HG03060 (cell line): ENCODE results near the gene C13orf46.

Experiments
- ATAC-seq: cut with Tn5 transposase; IDR thresholded peaks from one replicate; pipeline ENCODE4 v1.9.1; 2021; ENCODE audit warnings: low read depth, moderate number of reproducible peaks; ENCODE audit not compliant: unreplicated experiment

C13orf46 gene

GRCh38 chr13:114010401-114011101 is 36.7 kb upstream of the C13orf46 start:
- no peak for ATAC-seq

- ATAC-seq = no peak
Observed at GRCh38 chr13:114009590-114010400, 35.9 kb upstream of the C13orf46 start.

DNA sequence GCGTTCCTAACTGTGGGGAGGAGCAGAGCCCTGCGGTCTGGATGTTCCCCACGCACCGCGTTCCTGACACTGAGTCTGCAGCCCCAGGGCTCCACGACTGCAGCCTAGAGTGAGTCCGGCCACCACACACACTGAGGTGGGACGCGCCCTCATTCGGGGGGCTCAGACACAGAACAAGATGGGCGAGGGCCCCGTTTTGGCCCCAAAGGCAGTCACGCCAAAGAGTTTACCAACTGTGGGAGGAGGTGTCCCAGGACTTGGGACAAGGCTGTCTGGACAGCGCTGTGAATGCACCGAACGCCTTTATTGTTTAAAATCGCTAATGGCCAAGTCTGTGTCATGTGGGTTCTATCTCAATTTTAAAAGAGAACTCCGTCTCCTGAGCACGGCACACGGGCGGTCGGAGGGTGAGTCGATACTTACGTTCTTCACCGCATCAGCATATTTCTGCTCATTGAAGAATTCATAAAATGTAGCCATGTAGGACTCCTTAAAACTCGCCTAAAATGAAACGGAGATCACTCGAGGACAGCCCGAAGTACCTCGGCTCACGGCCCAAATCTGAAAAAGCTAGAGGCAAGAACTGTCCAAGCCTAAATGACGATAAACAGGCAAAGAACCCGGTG is 35.2 kb upstream of the C13orf46 start:
- no peak for ATAC-seq

DNA sequence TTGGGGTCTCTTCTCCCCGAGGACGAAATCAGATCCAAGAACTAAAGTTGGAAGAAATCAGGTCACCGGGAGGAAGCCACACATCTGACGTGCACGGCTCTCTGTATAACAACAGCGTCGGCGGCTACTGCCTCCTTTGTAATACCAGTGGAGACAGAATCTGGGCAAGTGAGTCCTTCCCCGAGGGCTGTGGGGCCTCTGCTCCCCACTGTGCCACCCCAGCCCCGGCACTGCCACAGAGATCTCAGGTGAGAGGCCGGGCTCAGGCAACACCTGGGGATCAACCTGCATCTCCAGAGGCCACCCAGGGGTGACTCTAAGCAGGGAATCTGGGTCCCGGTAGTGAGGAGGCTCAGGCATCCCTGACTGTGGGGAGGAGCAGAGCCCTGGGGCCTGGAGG is 33.7 kb upstream of the C13orf46 start:
- no peak for ATAC-seq

- ATAC-seq = no peak
Observed at GRCh38 chr13:114005206-114005724, 31.4 kb upstream of the C13orf46 start.

GRCh38 chr13:114004420-114005205 is 30.7 kb upstream of the C13orf46 start:
- no peak for ATAC-seq

- no peak for ATAC-seq
Observed at GRCh38 chr13:114002771-114003321, 29.0 kb upstream of the C13orf46 start.

- ATAC-seq = no peak
Observed at GRCh38 chr13:114002009-114002544, 28.2 kb upstream of the C13orf46 start.

DNA sequence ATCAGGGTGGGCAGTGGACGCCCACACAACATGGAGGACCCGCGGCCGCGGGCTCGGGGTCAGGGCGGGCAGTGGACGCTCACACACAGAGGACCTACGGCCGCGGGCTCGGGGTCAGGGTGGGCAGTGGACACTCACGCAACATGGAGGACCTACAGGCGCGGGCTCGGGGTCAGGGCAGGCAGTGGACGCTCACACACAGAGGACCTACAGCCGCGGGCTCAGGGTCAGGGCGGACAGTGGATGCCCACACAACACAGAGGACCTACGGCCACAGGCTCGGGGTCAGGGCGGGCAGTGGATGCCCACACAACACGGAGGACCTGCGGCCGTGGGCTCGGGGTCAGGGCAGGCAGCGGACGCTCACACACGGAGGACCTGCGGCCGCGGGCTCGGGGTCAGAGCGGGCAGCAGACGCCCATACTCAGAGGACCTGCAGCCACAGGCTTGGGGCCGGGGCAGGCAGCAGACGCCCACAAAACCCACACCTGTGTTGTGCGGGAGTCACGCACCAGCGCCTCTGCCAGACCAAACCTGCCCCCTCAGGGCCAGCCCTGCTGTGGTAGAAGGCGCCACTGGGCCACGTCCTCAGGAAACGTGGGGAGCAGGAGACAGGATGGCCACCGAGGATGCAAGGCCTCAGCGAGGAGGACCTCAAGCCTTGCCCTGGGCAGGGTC is 27.6 kb upstream of the C13orf46 start:
- no peak for ATAC-seq

DNA sequence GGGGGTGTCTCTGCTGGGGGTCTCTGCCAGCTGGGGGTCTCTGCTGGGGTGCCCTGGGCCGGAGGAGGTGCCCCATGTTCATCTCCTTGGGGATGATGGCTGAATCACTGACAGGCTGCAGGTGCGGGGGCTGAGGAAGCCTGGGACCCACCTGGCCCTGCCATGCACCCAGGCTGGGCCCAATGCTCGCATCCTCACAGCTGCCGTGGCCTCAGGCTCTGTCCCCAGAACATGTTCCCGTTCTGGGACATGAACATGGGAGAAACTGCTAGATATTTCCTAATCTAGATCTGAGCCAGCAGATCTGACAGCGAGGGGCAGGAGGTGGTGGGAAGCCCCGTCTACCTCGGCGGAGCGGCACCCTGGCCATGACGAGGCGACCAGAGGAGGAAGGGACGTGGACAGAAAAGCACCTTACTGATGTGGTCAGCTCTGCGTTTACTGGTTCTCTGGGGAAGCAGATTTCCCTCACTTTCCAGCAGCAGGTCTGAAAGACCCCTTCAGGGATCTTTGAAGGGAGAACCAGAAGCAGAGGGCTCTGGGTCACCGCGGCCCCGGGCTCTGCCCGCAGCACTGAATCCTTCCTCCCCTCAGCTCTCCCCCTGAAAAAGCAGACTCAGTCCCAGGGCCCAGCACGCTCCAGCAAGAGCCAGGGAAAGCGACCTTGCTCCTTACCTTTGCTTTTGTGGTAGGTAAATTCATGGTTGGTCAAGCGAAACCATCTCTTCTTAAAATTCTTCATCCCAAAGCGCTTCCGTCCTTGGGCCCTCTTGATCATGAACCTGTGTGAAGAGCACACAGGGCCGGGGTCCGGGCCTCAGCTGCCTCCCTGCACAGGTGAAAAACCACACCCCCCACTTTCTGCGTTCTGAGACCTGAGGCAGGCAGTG is 26.5 kb upstream of the C13orf46 start:
- ATAC-seq = no peak

- no peak for ATAC-seq
Observed at GRCh38 chr13:113999618-113999910, 25.7 kb upstream of the C13orf46 start.

GRCh38 chr13:113998781-113999617 is 25.1 kb upstream of the C13orf46 start:
- no peak for ATAC-seq

GRCh38 chr13:113997845-113998751 is 24.2 kb upstream of the C13orf46 start:
- ATAC-seq = no peak

GRCh38 chr13:113996912-113997745 is 23.3 kb upstream of the C13orf46 start:
- ATAC-seq = no peak

DNA sequence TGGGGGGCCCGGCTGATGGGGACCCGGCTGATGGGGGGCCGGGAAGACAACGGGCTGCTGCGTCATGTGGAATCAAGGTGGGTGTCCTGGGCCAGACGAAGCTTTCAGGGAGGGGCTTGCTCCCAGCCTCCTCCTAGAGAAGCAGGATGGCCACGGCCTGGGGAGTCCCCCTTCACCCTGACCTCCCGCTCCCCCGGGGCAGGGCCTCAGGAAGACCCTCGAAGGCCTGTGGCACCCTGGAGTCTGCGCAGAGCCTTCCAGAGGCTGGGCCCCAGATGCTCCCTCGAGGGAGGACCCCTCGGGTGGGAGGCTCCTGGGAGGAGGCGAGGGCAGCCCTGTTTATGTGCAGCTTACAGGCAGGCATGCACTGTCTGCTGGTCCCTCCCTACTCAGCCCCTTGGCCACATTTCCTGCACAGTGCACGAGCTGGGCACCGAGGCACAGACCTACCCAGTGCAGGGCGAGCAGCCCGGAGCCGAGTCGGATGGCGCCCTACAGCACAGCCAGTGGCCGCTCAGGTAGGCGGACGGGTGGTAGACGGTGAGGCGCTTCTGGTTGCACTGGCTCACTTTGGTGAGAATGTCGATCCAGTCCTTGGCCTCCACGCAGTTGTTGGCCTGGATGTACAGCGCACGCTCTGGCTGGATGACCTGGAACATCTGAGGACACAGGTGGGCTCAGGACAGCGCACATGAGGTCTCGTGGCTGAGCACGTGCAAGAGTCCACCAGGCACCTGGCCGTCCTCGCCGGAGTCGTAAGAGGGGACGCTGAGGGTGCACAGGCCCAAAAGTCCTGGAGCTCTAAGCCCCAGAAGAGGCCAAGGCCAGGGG is 22.4 kb upstream of the C13orf46 start:
- no peak for ATAC-seq
